NCI-H226 (cell line): ENCODE data around the gene CHST8.

Experiments used
- DNase-seq: peaks from one replicate; pipeline ENCODE4 v3.0.0-alpha.2; 2015

The CHST8 gene

DNA sequence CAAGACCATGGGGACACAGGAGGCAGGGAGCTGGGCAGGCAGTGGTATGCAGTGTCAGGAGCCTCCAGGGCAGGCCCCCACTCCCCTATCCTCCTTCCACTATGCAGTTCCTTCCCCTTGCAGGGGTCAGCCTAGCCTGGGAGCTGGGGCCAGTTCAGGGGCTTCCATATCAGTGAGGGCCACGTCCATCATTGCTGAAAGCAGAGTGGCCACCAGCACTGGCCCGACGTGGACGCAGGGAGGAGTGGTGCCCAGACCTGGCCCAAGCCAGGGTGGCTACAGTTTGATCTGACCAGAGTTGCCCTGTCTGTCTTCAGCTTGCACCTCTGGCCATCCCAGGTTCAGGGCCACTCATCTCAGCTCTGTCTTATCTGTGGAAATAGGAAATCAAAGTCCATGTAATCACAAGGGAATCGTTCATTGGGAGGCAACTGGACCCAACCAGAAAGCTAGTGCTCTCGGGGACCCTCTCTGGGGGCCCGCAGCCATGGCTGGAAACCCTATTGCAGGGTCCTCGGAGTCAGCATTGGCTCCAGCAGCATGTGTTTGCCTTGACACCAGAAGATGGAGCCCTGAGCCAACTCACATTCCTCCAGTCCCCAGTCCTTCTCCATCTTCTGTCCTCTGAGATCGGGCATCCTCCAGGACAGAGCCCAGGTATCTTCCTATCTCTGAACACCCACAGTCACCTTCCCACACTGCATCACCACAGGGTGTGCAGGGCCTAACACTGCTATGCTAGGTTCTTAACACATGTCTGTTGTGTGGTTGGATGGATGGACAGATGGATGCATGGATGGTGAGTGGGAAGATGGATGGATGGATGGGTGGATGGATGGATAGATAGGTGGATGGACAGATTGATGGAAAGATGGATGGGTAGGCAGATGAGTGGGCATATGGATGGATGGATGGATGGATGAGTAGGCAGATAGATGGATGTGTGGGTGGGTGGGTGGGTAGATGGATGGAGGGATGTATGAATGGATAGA lies 99.2 kb downstream of the CHST8 start:
- DNase-seq, result no peak

DNA sequence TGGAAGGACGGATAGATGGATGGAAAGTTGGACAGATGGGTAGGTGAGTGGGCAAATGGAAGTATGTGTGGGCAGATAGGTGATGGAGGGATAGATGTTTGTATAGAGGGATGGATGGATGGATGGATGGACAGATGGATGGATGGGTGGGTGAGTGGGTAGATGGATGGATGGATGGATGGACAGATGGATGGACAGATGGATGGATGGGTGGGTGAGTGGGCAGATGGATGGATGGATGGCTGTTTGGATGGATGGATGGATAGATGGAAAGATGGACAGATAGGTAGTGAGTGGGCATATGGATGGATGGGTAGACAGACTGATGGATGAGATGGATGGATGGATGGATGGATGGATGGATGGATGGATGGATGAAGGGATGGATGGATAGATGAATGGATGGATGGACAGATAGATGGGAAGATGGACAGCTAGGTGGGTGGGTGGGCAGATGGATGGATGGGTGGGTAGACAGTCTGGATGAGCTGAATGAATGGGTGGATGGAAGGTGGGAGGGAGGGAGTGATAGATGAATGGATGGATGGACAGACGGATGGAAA lies 100.1 kb downstream of the CHST8 start:
- DNase-seq, result no peak

DNA sequence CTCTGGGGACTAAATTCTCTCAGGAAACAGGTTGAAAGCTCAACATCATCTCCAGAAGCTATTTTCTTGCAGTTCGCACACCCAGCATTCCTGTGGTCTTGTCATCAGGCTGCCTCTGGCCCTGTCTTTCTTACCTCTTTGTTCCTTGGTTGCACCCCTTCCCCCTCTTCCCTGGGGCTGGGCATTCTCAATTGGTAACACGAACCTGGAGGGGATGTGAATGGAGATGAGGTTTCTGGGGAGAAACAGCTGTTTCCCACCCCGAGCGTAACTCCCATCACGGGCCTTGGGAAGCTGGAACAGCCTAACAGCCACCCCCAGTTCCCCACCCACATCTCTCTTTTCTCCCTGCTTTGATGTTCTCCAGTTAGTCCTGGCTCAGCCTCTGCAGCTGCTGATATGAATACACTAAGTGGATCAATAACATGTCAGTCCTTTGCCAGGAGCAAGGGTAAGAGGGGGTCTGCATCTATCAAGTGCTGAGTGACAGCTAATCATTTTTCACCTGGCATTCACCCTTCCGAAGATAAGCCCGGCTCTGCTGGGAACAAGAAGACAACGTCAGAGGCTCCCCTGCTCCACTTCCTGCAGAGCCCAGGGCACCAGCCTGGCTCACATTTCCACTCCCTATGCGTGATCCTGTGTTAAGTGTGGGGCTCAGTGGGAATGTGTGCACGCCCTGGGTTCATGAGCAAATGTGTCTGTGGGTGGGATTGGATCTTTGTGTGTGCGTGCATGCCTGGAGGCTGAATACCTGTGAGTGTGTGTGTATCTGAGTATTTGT lies 100.9 kb downstream of the CHST8 start:
- no peak for DNase-seq

DNA sequence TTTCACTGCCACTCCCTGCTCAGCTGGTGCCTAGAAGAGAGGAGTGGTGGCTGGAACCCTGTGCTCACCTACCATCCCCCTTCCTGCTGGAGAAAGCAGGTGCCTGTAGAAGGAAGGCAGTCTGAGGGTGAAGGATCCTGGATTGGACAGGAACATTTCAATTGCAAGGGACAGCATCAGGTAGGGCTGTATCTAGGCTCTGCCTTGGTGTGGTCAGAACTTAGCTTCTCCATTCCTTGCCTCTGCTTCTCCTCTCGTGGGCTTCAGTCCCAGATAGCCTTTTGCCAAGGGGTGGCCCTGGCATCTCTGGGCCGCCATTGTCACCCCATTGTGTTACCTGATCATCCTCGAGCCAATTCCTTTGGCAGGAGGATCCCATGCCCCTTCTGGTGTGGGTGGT lies 101.8 kb downstream of the CHST8 start:
- DNase-seq, result no peak

DNA sequence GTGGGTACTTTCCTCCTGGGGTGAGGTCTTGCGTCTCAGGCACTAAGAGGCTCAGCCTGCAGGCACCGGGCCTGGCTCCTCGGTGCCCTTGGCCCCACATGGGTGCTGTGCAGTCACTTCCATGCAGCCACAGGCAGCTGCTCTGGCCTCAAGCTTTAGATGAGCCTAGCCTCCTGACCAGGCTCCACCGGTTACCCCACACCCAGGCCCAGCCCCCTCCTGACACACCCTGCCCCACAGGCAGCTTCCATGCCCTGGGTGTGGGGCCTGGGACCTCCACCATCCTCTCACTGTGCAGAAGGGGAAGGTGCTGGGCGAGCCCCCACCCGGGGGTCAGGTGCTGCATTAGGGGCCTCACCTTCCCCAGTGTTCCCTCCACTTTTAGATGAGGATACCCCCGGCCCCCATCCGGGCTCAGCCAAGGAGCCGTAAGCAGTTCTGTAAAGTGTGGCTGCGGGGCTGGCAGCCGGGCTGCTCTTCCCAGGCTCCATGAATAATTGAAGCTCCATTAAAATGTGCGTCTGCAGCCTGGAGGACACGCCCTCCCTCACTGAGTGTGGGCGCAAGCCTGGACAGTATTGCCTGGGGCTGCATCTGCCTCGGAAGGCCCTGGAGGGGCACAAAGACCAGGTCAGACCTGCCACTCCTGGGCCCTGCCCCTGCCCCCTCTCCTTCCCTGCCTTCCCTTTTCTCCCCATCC lies 102.4 kb downstream of the CHST8 start:
- no peak for DNase-seq

DNA sequence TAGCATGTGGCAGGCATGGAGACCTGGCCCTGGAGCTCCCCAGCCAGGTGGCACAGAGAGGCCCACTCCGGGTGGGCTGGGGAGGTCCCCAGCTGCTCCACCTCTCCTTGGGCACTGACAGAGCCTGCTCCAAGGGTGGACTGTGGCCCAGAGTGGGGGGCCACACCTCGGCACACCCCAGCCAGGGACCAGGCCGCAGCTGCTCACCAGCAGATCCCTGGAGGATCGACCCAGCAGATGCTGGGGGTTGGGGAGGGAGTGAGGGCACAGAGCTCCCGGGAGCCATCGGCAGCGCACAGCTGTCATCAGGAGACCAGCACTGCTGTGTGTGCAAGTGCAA lies 102.9 kb downstream of the CHST8 start:
- DNase-seq, result no peak

DNA sequence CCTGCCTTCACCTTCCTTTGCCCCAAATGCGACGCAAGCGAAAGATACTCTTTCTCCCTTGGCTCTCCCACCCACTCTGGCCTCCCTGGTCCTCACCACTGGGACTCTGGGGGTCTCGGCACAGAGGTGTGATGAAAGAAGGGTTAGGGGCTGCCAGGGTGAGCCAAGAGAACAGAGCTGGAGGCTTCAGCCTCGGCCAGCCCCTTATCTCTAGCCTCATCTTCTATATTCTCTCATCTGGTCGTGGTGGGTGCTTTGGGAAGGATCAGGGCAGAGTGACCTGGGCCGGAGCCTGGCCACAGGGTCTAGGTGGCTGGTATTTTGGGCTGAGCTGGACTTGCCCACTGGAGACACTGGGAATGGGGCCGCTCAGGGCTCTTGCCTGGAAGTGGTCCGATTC lies 103.8 kb downstream of the CHST8 start:
- no peak for DNase-seq

DNA sequence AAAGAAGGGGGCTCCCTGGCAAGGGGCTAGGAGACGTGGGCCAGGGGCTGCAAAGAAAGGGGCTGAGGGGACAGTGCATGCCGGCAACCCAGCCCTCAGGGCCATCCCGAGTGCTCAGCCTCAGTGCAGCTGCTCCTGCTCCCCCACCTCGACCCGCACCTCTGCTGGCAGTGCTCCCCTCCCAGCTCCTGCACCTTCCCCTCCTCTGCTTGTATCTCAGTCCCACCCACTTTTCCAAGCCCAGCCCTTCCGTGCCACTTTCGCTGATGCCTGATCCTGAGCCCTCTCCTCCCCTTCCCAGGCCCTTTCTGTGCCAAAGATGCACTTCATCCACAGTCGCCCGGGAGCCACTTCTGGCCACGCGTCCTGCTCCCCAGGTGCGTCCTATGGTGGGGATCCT lies 105.0 kb downstream of the CHST8 start:
- no peak for DNase-seq

DNA sequence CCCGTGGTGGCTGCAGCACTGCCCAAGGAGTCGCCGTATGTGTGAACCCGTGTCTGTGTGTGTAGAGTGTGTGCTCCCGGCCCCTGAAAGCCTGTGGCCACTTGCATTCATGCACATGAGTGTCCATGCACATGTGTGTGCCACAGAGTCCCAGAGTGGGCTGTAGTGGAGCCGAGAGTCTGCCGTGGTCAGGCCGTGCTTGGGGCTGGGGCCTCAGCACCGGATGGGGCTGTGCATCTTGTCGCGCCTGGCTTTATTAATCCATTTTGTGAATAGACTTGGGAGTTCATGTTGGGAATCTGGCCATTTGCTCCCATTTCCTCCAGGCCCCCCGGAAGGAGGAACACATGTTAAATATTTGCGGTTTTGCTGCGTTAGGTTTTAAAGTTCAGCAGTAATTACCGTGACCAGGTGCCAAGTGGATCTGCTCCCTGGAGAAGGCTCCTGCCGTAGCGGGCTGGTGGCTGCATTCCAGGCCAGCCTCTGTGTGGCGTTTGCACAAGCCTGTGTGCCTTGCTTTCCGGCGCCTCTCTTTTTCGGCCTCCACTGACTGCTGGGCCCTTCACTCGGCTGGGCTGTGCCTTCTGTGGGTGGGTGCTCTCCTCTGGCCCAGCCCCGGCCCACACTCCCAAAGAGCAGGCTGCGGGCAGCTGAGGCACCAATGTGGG lies 105.7 kb downstream of the CHST8 start:
- no peak for DNase-seq

DNA sequence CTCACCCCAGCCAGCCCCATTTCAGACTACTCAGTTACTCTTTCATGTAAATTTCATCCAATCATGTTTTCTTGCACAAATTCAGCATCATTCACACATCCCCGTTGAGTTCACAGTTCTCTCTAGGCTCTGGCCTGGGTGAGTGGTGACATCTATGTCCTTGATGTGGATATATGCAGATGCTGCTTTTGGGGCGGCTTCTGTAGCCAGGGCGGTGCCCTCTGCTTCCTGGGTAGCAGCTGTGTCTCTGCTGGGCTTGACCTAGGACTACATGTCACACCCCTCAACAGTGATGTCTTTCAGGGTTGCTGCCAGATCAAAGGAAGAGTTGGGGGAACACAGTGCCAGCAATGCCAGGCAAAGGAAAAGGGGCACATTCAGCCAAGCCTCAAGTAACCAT lies 106.4 kb downstream of the CHST8 start:
- DNase-seq, result no peak

DNA sequence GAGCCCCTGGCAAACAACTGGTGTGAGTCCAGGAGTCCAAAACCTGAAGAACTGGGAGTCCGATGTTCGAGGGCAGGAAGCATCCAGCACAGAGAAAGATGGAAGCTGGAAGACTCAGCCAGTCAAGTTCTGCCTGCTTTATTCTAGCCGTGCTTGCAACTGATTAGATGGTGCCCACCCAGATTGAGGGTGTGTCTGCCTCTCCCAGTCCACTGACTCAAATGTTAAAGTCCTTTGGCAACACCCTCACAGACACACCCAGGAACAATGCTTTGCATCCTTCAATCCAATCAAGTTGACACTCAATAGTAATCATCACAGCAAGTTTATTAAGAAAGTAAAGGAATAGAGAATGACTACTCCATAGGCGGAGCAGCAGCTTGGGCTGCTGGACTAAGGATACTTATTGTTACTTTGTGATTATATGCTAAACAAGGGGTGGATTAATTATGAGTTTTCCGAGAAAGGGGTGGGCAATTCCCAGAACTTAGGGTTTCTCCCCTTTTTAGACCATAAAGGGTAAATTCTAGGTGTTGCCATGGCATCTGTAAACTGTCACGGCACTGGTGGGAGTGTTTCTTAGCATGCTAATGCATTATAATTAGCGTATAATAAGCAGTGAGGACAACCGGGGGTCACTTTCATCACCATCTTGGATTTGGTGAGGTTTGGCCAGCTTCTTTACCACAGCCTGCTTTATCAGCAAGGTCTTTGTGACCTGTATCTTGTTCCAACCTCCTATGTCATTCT lies 109.3 kb downstream of the CHST8 start:
- no peak for DNase-seq

DNA sequence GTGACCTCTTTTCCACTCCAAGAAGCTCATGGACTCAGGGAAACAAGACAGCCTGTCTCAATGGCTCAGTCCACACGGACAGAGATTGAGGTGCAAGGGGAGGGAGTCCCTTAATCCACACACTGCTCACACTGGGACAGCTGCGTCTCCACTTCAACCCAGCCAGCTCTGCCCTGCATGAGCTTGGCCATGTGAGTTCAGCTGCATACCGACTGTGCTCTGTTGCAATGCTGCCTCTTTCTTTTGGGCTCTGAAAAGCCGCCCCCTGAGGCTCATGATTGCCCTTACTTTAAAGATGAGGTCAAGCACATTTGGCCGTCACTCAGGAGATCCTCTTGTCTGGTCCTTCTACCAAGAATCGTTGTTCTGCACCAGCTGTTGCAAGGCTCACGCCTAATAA lies 110.1 kb downstream of the CHST8 start:
- no peak for DNase-seq

DNA sequence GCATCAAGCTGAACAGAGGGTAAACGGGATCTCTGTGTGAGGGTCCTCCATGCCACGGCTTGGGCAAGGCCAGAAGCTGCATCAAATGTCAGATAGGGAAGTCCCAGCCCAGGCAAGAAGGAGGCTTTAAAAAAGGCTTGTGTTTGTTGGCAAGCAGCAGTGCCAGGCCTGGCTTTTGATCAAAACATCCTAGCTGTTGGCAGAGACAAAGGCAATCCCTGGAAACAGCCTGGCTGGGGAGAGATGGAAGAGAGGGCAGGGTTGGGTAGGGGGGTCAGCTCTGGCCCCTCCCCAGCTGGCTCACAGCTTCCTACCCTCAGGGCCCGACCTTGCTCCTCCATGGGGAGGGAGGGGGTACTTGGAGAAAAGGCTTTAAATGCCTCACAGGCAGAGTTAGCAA lies 113.2 kb downstream of the CHST8 start:
- DNase-seq, result no peak

DNA sequence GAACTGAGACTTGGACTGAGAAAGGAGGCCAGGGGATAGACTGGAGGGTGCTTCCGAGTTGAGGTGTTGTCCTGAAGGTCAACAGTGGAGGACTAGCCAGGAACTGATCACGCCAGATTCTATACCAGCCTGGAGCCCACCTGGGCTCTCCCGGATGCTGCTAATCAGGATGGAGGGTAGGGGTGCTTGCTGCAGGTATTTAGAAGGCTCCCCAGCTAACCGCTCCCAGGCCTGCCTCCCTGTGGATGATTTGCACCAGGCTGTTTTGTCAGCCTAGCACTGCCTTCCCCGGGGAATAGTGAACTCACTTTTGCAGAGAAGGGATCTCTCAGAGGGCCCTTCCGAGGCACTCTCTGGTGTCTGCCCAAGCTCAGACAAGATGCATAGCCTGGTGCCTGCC lies 114.4 kb downstream of the CHST8 start:
- DNase-seq, result no peak

DNA sequence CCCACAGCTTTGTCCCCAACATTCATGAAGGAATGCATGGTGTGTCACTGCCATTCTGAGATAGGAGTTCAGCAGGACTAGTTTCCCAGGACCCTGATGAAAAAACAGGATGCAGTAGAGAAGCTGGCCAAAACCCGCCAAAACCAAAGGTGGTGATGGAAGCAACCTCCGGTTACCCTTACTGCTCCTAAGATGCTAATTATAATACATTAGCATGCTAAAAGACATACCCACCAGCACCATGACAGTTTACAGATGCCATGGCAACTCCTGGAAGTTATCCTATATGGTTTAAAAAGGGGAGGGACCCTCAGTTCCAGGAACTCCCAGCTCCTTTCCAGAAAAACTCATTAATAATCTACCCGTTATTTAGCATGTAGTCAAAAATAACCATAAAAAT lies 115.0 kb downstream of the CHST8 start:
- DNase-seq, result no peak

DNA sequence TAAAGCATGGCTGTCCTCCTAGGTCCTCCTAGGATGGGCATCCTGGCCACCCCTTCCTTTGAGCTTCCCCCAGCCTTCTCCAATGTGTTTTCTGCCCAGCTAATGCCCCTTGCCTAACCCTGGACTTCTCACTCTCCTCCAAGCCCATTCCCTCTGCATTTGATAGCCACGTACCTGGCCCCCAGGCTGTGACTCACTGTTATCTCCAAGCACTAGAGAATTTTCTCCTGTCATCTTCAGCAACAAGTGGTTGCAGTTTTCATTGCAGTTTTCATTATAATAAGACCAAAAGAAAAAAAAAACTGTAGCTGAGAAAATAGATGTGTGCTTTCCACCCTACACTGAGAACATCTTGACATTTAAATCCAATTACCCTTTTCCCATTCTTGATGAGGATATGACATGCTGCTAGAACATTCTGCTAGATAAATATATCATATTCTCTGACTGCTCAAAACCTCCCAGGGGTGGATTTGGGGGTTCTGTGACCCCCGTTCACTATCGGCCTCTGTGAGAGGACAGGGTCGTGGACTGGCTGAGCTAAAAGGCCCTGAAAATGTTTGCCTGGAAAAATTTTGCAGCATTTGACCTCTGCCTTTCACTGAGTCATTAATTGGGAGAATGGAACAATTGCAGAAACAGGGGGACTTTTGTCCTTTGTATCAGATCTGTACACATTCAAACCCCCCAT lies 116.1 kb downstream of the CHST8 start:
- DNase-seq, result no peak

DNA sequence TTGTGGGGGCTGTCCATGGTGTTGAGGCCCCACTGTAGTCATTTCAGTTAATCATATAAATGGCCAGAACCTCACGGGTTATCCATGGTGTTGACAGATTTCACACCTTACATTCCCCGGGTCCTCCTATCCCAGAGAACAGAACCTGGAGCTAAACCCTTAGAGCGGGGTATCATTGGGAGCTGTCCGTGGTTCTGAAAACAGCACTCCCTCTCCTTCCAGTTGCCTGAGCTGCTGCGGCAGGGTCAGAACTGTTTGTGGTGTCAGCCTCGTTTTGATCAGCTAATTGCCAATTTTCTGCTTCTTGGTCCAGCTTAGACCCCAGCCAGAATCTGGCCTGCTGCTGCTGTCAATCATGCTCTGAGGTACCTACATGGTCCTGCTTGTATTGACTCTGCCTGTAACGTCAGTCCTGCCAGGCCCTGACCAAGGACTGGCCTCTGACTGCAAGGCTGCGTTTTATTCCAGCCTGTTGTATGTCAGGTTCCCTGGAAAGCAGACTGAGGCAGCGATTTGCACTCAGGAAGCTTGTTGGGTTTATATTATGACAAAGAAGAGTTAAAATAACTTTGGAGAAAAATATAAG lies 119.2 kb downstream of the CHST8 start:
- no peak for DNase-seq

DNA sequence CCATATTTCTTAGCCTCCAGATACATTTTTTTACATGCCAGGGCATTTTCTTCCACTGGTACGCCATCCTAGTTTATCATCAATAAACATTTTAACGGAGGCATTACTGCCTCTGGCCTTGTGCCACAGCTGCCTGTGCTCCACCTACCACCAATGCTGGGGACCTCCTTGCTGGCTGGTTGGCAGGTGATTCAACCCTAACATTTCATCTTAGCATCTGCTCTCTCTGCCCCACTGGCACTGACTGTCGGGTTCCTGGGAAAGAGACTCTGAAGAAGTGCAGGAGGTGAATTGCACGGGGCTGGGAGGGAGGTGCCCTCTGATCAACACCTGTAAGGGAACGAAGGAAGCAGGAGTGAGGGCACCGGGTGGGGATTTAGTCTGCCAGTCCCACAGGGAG lies 123.5 kb downstream of the CHST8 start:
- no peak for DNase-seq

DNA sequence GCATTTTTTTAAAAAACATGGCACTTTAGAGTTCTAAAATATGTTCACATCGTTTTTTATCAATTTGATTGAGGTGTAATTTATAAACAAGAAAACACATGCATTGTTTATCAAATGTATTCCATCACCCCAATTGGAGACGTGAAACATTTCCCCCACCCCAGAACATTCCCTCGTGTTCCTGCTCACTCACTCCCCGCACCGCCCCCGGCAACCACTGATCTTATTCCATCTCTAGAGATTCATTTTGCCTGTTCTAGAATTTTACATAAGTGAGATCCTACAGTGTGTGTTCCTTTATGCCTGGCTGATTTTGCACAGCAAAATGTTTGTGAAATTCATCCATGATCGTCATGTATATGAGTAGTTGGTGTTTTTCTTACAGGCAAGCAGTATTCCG lies 124.4 kb downstream of the CHST8 start:
- no peak for DNase-seq

DNA sequence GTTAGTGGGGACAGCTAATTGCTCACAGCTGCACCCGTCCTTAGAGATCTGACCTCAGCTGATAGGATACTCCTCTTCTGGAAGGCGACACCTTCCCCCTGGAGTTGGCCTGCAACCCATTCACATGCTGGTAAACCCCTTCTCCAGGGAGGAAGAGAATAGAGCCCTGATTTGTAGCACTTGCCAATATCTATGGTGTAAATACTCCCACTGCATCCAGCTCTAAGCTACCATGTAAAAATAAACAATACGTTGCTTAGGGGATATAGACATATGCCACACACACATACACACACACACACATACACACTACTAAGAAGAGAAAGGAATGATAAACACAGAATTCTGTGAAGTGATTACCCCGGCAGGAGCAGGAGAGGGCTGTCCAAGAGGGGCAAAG lies 125.5 kb downstream of the CHST8 start:
- DNase-seq, result no peak

DNA sequence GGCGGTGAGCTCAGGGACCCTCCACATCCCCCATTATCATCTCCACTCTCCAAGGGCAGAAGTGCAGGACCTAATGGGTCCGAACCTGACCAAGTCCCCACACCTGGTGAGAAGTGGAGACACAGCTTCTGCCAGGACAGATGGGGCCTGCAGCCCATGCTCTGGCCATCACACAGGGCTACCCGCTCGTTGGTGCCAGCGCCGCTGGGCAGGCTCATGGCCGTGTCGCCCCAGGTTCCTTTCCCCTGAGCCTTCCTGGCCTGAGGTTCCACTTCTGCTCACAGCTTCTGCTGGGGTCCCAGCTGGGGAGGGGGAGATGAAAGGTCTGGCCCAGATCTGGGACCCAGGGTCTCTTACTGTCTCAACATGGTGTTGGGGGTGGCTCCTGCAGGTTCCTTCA lies 126.5 kb downstream of the CHST8 start:
- DNase-seq, result no peak
